Neural cell (in vitro differentiated cells): ENCODE results near the gene ADD1. TPM values are rescaled to one million over a fixed set of nuclear protein-coding genes. Genes with fewer than 3 reads are reported as not detected.

Source experiments
- H2AFZ ChIP-seq: fragments of 200-600, 300-800 bp; sonication (generic), shearing (Covaris generic); 2 replicates; pipeline ENCODE4 v1.6.0; 2014; ENCODE audit warnings: low read depth, mild to moderate bottlenecking, antibody characterized with exemption, low read length, moderate library complexity
- H3F3A ChIP-seq: fragments of 200-600 bp; shearing (Covaris generic); 2 replicates; pipeline ENCODE4 v1.6.1; 2016; ENCODE audit warnings: mild to moderate bottlenecking, moderate library complexity, mixed read lengths, antibody characterized with exemption, low read length; ENCODE audit not compliant: insufficient read depth, poor library complexity, severe bottlenecking
- H3K27ac ChIP-seq: fragments of 200-600, 300-800 bp; sonication (generic), shearing (Covaris generic); 2 replicates; pipeline ENCODE4 v1.5.1; 2014; ENCODE audit warnings: mild to moderate bottlenecking, low read length, moderate library complexity
- H3K27me3 ChIP-seq: fragments of 300-800, 200-600 bp; sonication (generic), shearing (Covaris generic); 2 replicates; pipeline ENCODE4 v1.6.0; 2014; ENCODE audit warnings: mild to moderate bottlenecking, low read depth, low read length, moderate library complexity; ENCODE audit not compliant: insufficient read depth
- H3K36me3 ChIP-seq: fragments of 300-800, 200-600 bp; sonication (generic), shearing (Covaris generic); 2 replicates; pipeline ENCODE4 v1.5.1; 2014; ENCODE audit warnings: mild to moderate bottlenecking, antibody characterized with exemption, low read length, moderate library complexity; ENCODE audit not compliant: insufficient read depth
- H3K4me2 ChIP-seq: fragments of 300-800, 200-600 bp; sonication (generic), shearing (Covaris generic); 2 replicates; pipeline ENCODE4 v1.6.0; 2014; ENCODE audit warnings: mild to moderate bottlenecking, low read length
- H3K4me3 ChIP-seq: fragments of 300-800, 200-600 bp; sonication (generic), shearing (Covaris generic); 2 replicates; pipeline ENCODE4 v1.5.1; 2014; ENCODE audit warnings: mild to moderate bottlenecking, low read length, moderate library complexity
- H3K79me2 ChIP-seq: fragments of 200-600 bp; shearing (Covaris generic); replicated peaks from 2 replicates; pipeline ENCODE4 v1.6.0; 2014; ENCODE audit warnings: mild to moderate bottlenecking, low read length, moderate library complexity; ENCODE audit not compliant: insufficient read depth
- H3K9ac ChIP-seq: fragments of 300-800, 200-600 bp; sonication (generic), shearing (Covaris generic); 2 replicates; pipeline ENCODE4 v1.6.1; 2016; ENCODE audit warnings: mild to moderate bottlenecking, low read length, mixed read lengths
- H3K9me2 ChIP-seq: fragments of 200-600 bp; shearing (Covaris generic); 2 replicates; pipeline ENCODE4 v1.6.1; 2016; ENCODE audit warnings: mild to moderate bottlenecking, low read length, mixed read lengths; ENCODE audit not compliant: insufficient read depth
- H3K9me3 ChIP-seq: fragments of 200-600, 300-800 bp; sonication (generic), shearing (Covaris generic); 2 replicates; pipeline ENCODE4 v1.6.1; 2016; ENCODE audit warnings: mild to moderate bottlenecking, mixed run types, low read length, moderate library complexity, mixed read lengths
- H4K20me1 ChIP-seq: fragments of 200-600 bp; shearing (Covaris generic); 2 replicates; pipeline ENCODE4 v1.6.1; 2016; ENCODE audit warnings: mild to moderate bottlenecking, mixed run types; ENCODE audit not compliant: insufficient read depth
- CTCF ChIP-seq: fragments of 450-650 bp; IDR thresholded peaks from 2 replicates; pipeline ENCODE4 v1.5.1; 2014; ENCODE audit warnings: antibody characterized with exemption, mild to moderate bottlenecking, moderate library complexity; ENCODE audit not compliant: poor library complexity, severe bottlenecking
- EP300 ChIP-seq: fragments of 450-650 bp; conservative IDR thresholded peaks from 2 replicates; pipeline ENCODE4 v1.6.1; 2014; ENCODE audit warnings: antibody characterized with exemption, mild to moderate bottlenecking, moderate library complexity; ENCODE audit not compliant: poor library complexity, severe bottlenecking
- EZH2 ChIP-seq: fragments of 200-600, 300-800 bp; shearing (Covaris generic), sonication (generic); IDR thresholded peaks from 2 replicates; pipeline ENCODE4 v1.6.1; 2014; ENCODE audit warnings: antibody characterized with exemption, low read length, borderline replicate concordance, mild to moderate bottlenecking; ENCODE audit not compliant: insufficient read depth, poor library complexity, severe bottlenecking
- MXI1 ChIP-seq: fragments of 450-650 bp; conservative IDR thresholded peaks from 2 replicates; pipeline ENCODE4 v1.6.1; 2014; ENCODE audit warnings: antibody characterized with exemption, mild to moderate bottlenecking; ENCODE audit not compliant: poor library complexity, severe bottlenecking
- POLR2AphosphoS5 ChIP-seq: IDR thresholded peaks from 2 replicates; pipeline ENCODE4 v1.6.1; 2012
- RAD21 ChIP-seq: fragments of 450-650 bp; conservative IDR thresholded peaks from 2 replicates; pipeline ENCODE4 v1.6.1; 2014; ENCODE audit warnings: antibody characterized with exemption, mild to moderate bottlenecking, moderate library complexity
- REST ChIP-seq: IDR thresholded peaks from 2 replicates; pipeline ENCODE4 v1.6.1; 2012; ENCODE audit warnings: borderline replicate concordance
- SMC3 ChIP-seq: fragments of 450-650 bp; conservative IDR thresholded peaks from 2 replicates; pipeline ENCODE4 v1.6.1; 2014; ENCODE audit warnings: antibody characterized with exemption, mild to moderate bottlenecking, moderate library complexity; ENCODE audit not compliant: poor library complexity
- TAF1 ChIP-seq: IDR thresholded peaks from 2 replicates; pipeline ENCODE4 v1.6.1; 2012; ENCODE audit warnings: low read depth
- polyA plus RNA-seq: library from polyadenylated mRNA; depleted of rRNA; stranded (reverse); fragments of >200 nt; gene quantifications from 2 replicates; pipeline ENCODE4 v1.2.3, GENCODE V29; 2014

Gene ADD1
- polyA plus RNA-seq, 1 donor from 2014 or later, result 190 TPM

- no peaks in the 10 kb centered on the region for H3K79me2 ChIP-seq
- no peaks in the 10 kb centered on the region for H3K36me3 ChIP-seq
- H3K9me3 ChIP-seq, result no peaks in the 10 kb centered on the region
- H3K4me3 ChIP-seq, result no peak overlapping the region
- H3K9ac ChIP-seq, result no peak overlapping the region
- no peaks in the 10 kb centered on the region for H4K20me1 ChIP-seq
- no peaks in the 10 kb centered on the region for H3K9me2 ChIP-seq
- no peaks in the 10 kb centered on the region for H3K27me3 ChIP-seq
- H3K27ac ChIP-seq, result no peak overlapping the region
- no peaks in the 10 kb centered on the region for H3F3A ChIP-seq
- H3K4me2 ChIP-seq, result no peak overlapping the region
- H2AFZ ChIP-seq, result no peak overlapping the region
- TF ChIP-seq POLR2AphosphoS5 (no peak), RAD21 (no peak), EP300 (no peak), CTCF (no peak), REST (no peak), TAF1 (no peak), EZH2 (no peak), MXI1 (no peak), SMC3 (no peak)
These were observed 11.2 kb upstream of the ADD1 start for GRCh38 chr4:2832309-2832980.

- no peak overlapping the region for H3K27ac ChIP-seq
- no peaks in the 10 kb centered on the region for H3K36me3 ChIP-seq
- H3F3A ChIP-seq, result no peaks in the 10 kb centered on the region
- no peak overlapping the region for H3K4me3 ChIP-seq
- no peaks in the 10 kb centered on the region for H3K9me3 ChIP-seq
- H4K20me1 ChIP-seq, result no peaks in the 10 kb centered on the region
- no peaks in the 10 kb centered on the region for H3K79me2 ChIP-seq
- H3K9ac ChIP-seq, result no peak overlapping the region
- H3K4me2 ChIP-seq, result no peak overlapping the region
- H2AFZ ChIP-seq, result no peak overlapping the region
- no peaks in the 10 kb centered on the region for H3K27me3 ChIP-seq
- TF ChIP-seq TAF1 (no peak), POLR2AphosphoS5 (no peak), MXI1 (no peak), CTCF (no peak), REST (no peak), EZH2 (no peak), SMC3 (no peak), RAD21 (no peak), EP300 (no peak)
- no peaks in the 10 kb centered on the region for H3K9me2 ChIP-seq
These were observed 10.5 kb upstream of the ADD1 start for GRCh38 chr4:2832981-2833670.
